ENCODE results near the gene SCGB1D2.
"Not testable (repeated sequence)": the region's sequence is repeated elsewhere in the genome, so short reads cannot be mapped to it uniquely, and the experiment has no call there.

SCGB1D2 gene

GRCh38 chr11:62242021-62242420 lies at the start of gene SCGB1D2:
Gene SCGB1D2, plus strand, starts transcription at chr11:62242239. Its CDS starts 69 bp downstream, at chr11:62242308.
- no peak within 1 kb of the TSS for H3K4me3 ChIP-seq (ENCODE audit: low read depth, low read length)

- H3K4me3 ChIP-seq (ENCODE audit: low read depth, low read length), result no peak overlapping the region
Observed at GRCh38 chr11:62193952-62194351, 48.1 kb upstream of the SCGB1D2 start.

- not testable (repeated sequence) for H3K4me3 ChIP-seq (ENCODE audit: low read depth, low read length)
Observed at GRCh38 chr11:62195010-62195409, 47.0 kb upstream of the SCGB1D2 start.

- H3K4me3 ChIP-seq (ENCODE audit: low read depth, low read length), result no peak overlapping the region
Observed at GRCh38 chr11:62195945-62196344, 46.1 kb upstream of the SCGB1D2 start.

- H3K4me3 ChIP-seq (ENCODE audit: low read depth, low read length), result not testable (repeated sequence)
Observed at GRCh38 chr11:62197400-62197799, 44.6 kb upstream of the SCGB1D2 start.

- H3K4me3 ChIP-seq (ENCODE audit: low read depth, low read length), result no peak overlapping the region
Observed at GRCh38 chr11:62201376-62201775, 40.7 kb upstream of the SCGB1D2 start.

GRCh38 chr11:62202910-62203309 lies 39.1 kb upstream of the SCGB1D2 start:
- no peak overlapping the region for H3K4me3 ChIP-seq (ENCODE audit: low read depth, low read length)

GRCh38 chr11:62204430-62204829 lies 37.6 kb upstream of the SCGB1D2 start:
- H3K4me3 ChIP-seq (ENCODE audit: low read depth, low read length), result no peak overlapping the region

- H3K4me3 ChIP-seq (ENCODE audit: low read depth, low read length), result no peak overlapping the region
Observed at GRCh38 chr11:62205441-62205840, 36.6 kb upstream of the SCGB1D2 start.

GRCh38 chr11:62206276-62207066 lies 35.6 kb upstream of the SCGB1D2 start:
- H3K4me3 ChIP-seq (ENCODE audit: low read depth, low read length), result not testable (repeated sequence)

- H3K4me3 ChIP-seq (ENCODE audit: low read depth, low read length), result no peak overlapping the region
Observed at GRCh38 chr11:62208785-62209144, 33.3 kb upstream of the SCGB1D2 start.

GRCh38 chr11:62217191-62217748 lies 24.8 kb upstream of the SCGB1D2 start:
- no peak overlapping the region for H3K4me3 ChIP-seq (ENCODE audit: low read depth, low read length)

- no peak overlapping the region for H3K4me3 ChIP-seq (ENCODE audit: low read depth, low read length)
Observed at GRCh38 chr11:62221498-62221897, 20.5 kb upstream of the SCGB1D2 start.

- no peak overlapping the region for H3K4me3 ChIP-seq (ENCODE audit: low read depth, low read length)
Observed at GRCh38 chr11:62223095-62223494, 18.9 kb upstream of the SCGB1D2 start.

- H3K4me3 ChIP-seq (ENCODE audit: low read depth, low read length), result no peak overlapping the region
Observed at GRCh38 chr11:62233730-62234129, 8.3 kb upstream of the SCGB1D2 start.

GRCh38 chr11:62236187-62236586 lies 5.9 kb upstream of the SCGB1D2 start:
- H3K4me3 ChIP-seq (ENCODE audit: low read depth, low read length), result no peak overlapping the region

GRCh38 chr11:62237499-62237898 lies 4.5 kb upstream of the SCGB1D2 start:
- no peak overlapping the region for H3K4me3 ChIP-seq (ENCODE audit: low read depth, low read length)

- no peak overlapping the region for H3K4me3 ChIP-seq (ENCODE audit: low read depth, low read length)
Observed at GRCh38 chr11:62238151-62238550, 3.9 kb upstream of the SCGB1D2 start.

- H3K4me3 ChIP-seq (ENCODE audit: low read depth, low read length), result no peak overlapping the region
Observed at GRCh38 chr11:62241095-62241494, 944 bp upstream of the SCGB1D2 start.

GRCh38 chr11:62245271-62245753 lies 3.3 kb downstream of the SCGB1D2 start:
- no peak overlapping the region for H3K4me3 ChIP-seq (ENCODE audit: low read depth, low read length)

- H3K4me3 ChIP-seq (ENCODE audit: low read depth, low read length), result no peak overlapping the region
Observed at GRCh38 chr11:62251698-62252097, 9.7 kb downstream of the SCGB1D2 start.

- H3K4me3 ChIP-seq (ENCODE audit: low read depth, low read length), result no peak overlapping the region
Observed at GRCh38 chr11:62253999-62254542, 12.0 kb downstream of the SCGB1D2 start.

Data from iPS-11a (cell line).